Activated T-cell treated with anti-CD3 and anti-CD28 coated beads, Interleukin-2, amount 50 U/mL, for 24 hours (primary cell): ENCODE results near the gene LRIT2.
A peak's percentile ranks its signal among the peaks of the same experiment; 100 is the strongest.
"Not testable (repeated sequence)": the region's sequence is repeated elsewhere in the genome, so short reads cannot be mapped to it uniquely, and the experiment has no call there.

Experiments
- DNase-seq: peaks from one replicate; pipeline ENCODE4 v3.0.0-alpha.2; 2020
- H3K27ac Mint-ChIP-seq: 2 replicates; pipeline ENCODE4 v1.8.0; 2020; ENCODE audit warnings: mild to moderate bottlenecking, mixed read lengths
- H3K27me3 Mint-ChIP-seq: 2 replicates; pipeline ENCODE4 v1.8.0; 2020; ENCODE audit warnings: mixed read lengths
- H3K36me3 Mint-ChIP-seq: 2 replicates; pipeline ENCODE4 v1.8.0; 2020; ENCODE audit warnings: low read depth, mixed read lengths
- H3K4me1 Mint-ChIP-seq: 2 replicates; pipeline ENCODE4 v1.8.0; 2020; ENCODE audit warnings: low read depth, mixed read lengths
- H3K4me3 Mint-ChIP-seq: 2 replicates; pipeline ENCODE4 v1.8.0; 2020; ENCODE audit warnings: mild to moderate bottlenecking, moderate library complexity, mixed read lengths
- H3K9me3 Mint-ChIP-seq: 2 replicates; pipeline ENCODE4 v1.8.0; 2020; ENCODE audit warnings: mixed read lengths

The LRIT2 gene

DNA sequence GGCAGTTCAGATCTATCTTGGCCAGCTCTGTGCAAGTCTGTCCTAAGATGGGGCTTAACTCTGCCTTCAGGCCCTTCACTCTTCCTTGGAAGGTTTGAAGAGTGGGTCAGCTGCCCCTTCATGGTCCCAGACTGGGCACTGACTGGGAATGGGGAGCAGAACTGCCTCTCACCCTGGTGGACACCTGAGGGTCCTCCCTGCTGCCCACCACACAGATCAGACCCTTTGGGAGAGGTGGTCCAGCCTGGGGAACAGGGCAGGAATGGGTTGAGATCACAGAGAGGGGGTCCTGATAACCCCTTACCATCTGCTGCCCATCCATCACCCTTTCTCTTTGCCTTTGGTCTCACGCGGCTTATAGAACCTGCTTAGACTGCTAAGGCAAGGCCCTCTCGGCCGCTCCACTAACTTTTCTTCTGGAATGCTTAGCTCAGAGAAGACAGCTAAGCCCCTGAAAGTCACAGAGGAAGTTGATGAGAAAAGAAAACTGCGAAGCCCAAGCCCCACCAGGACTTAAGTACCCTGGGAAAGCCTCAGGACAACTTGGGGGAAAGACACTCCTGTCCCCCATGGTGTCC lies 31.4 kb downstream of the LRIT2 start:
- peak overlapping the region; percentile 53 for H3K4me3 Mint-ChIP-seq
- peaks cover 18% of the 10 kb centered on the region for H3K4me1 Mint-ChIP-seq
- no peaks in the 10 kb centered on the region for H3K9me3 Mint-ChIP-seq
- peaks cover 36% of the 10 kb centered on the region for H3K27me3 Mint-ChIP-seq
- H3K27ac Mint-ChIP-seq: no peak overlapping the region
- no peak for DNase-seq
- no peaks in the 10 kb centered on the region for H3K36me3 Mint-ChIP-seq

DNA sequence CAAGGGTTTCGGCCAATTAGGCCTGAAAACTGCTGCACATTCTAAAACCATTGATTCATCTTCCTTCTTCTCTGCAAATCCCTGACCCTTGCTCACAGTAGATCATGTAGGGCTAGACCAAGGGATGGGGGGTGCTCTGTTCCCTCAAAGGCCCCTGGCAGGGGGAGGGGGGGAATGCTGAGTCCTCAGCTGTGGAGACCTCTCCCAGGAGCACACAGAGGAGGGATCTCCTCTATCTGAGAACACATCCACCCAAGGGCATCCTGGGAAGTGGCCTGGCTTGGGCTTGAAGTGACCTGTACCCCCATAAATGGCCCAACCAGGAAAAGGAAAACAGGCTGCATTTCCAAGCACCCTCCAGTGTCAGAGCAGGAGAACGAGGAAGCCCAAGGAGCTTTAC lies 32.0 kb downstream of the LRIT2 start:
- DNase-seq: no peak
- no peak overlapping the region for H3K27ac Mint-ChIP-seq
- H3K4me3 Mint-ChIP-seq: no peak overlapping the region
- peaks cover 36% of the 10 kb centered on the region for H3K27me3 Mint-ChIP-seq
- H3K36me3 Mint-ChIP-seq: no peaks in the 10 kb centered on the region
- peaks cover 18% of the 10 kb centered on the region for H3K4me1 Mint-ChIP-seq
- H3K9me3 Mint-ChIP-seq: no peaks in the 10 kb centered on the region

DNA sequence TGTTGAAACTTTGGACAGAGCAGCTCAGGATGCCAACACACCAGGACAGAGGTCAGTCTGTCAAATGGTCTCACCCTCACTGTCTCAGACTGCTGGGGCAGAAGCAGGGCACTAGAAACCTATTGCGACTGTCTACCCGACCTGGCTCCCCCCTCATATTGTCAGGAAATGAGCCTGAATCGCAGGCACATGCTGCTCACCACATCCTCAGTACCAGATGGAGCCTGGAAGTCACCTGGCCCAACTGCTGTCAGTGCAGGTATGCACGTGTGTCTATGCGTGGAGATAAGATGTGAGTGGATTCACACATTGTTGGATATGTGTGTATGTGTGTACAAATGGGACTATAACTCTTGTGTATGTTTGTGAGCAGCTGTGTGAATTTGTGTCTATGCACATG lies 34.2 kb downstream of the LRIT2 start:
- Mint-ChIP-seq H3K4me3 (no peak overlapping the region), H3K27me3 (peaks cover 24% of the 10 kb centered on the region), H3K27ac (no peak overlapping the region), H3K9me3 (no peaks in the 10 kb centered on the region), H3K4me1 (peaks cover 18% of the 10 kb centered on the region), H3K36me3 (no peaks in the 10 kb centered on the region)
- DNase-seq: no peak

DNA sequence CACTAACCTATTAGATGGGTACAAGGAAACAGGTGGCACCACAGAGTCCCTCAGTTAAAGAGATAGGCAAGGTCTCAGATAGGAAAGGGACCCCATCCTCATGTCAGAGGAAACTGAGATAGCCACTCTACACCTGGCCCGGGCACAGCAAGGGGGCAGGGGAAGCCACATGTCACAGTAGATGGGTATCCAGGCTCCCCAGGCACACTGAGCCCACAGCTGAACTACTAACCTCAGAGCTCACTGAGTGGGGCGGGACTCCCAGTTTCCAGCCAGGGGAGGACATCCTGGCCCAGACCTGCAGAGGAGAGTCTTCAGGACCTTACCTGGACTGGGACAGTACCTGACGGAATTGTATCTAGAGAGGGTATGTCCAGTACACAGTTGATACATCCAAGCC lies 34.7 kb downstream of the LRIT2 start:
- H3K9me3 Mint-ChIP-seq: no peaks in the 10 kb centered on the region
- H3K4me1 Mint-ChIP-seq: peaks cover 18% of the 10 kb centered on the region
- no peak overlapping the region for H3K27ac Mint-ChIP-seq
- no peak for DNase-seq
- H3K36me3 Mint-ChIP-seq: no peaks in the 10 kb centered on the region
- peaks cover 20% of the 10 kb centered on the region for H3K27me3 Mint-ChIP-seq
- no peak overlapping the region for H3K4me3 Mint-ChIP-seq

DNA sequence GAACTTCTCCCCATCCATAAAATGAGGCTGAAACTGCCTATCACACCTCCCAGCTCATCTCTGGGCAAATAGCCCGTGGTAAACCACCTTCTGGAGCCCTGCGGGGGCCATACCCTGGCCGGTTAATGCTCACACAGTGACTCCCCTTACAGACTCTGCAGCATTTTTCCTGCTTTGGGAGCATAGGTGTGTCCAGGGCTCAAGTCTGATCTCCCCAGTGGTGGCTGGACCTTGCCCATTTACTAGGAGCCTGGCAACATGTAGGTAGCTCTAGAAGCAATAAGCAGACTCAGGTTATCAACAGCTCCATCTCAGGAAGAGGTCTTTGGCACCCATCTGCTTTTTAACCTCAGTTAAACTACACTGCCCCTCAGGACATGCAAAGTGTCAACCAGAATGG lies 36.5 kb downstream of the LRIT2 start:
- Mint-ChIP-seq H3K36me3 (no peaks in the 10 kb centered on the region), H3K27me3 (peaks cover 12% of the 10 kb centered on the region), H3K27ac (no peak overlapping the region), H3K4me1 (peaks cover 14% of the 10 kb centered on the region), H3K4me3 (no peak overlapping the region), H3K9me3 (no peaks in the 10 kb centered on the region)
- DNase-seq: no peak

DNA sequence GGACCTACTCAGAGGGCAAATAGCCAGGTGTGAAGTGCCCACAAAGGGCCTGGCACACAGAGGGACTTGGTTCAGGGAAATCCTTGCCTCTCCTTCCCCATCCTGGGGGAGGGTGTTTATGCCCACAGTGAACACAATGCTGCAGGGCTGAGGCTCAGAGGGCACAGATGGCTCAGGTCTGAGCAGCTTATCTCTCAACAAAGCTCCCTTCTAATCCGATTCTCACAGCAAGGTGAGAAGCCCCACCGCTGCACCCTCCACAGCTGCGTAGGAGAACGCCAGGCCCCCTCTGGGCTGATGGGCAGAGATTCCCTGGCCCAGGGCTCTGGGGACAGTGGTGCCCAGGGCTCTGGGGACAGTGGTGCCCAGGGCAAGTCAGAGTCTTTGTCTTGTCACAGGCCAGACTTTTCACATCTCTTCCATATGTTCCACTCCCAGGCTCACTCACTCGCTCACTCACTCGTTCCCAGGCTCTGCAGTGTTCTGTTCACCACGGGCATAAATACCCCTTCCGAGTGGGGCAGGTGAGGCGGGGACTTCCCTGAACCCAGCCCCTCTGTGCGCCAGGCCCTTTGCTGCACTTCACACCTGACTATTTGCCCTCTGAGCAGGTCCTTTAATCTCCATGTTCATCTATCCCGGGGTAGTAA lies 39.7 kb downstream of the LRIT2 start:
- Mint-ChIP-seq H3K4me3 (no peak overlapping the region), H3K4me1 (peaks cover 4% of the 10 kb centered on the region), H3K9me3 (no peaks in the 10 kb centered on the region), H3K36me3 (no peaks in the 10 kb centered on the region), H3K27me3 (no peaks in the 10 kb centered on the region), H3K27ac (no peak overlapping the region)
- no peak for DNase-seq

DNA sequence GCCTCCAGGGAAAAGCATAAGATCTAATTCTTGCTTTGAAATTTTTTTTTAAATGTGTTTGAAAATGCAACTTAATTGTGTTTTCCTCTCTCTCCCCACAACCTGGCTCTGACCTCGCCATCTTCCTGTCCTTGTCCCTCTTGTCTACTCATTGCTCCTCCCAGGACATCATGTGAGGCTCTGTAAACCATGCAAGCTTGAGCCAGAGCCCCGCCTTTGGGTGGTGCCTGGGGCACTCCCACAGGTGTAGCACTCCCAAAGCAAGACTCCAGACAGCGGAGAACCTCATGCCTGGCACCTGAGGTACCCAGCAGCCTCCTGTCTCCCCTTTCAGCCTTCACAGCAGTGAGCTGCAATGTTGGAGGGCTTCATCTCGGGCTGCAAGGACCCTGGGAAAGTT lies 40.8 kb downstream of the LRIT2 start:
- Mint-ChIP-seq H3K9me3 (no peaks in the 10 kb centered on the region), H3K27ac (no peak overlapping the region), H3K36me3 (no peaks in the 10 kb centered on the region), H3K4me1 (no peaks in the 10 kb centered on the region), H3K27me3 (no peaks in the 10 kb centered on the region), H3K4me3 (no peak overlapping the region)
- no peak for DNase-seq

DNA sequence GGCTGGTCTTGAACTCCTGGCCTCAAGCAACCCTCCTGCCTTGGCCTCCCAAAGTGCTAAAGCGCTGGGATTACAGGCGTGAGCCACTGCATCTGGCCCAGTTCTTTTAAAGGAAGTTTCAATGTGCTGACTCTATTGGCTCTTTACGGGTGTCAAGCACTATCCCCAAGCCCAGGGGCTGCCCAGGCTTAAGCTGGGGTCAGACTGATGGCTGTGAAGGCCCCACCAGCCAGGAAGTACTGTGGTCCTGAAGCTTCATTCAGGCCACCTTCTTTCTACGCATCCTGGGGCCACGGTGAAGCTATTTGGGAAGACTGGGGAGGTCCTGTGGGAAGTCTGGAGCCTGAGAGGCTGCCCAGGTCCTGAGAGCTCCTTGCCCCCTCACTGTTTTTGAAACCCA lies 43.7 kb downstream of the LRIT2 start:
- H3K4me3 Mint-ChIP-seq: no peak overlapping the region
- H3K36me3 Mint-ChIP-seq: no peaks in the 10 kb centered on the region
- no peaks in the 10 kb centered on the region for H3K4me1 Mint-ChIP-seq
- no peaks in the 10 kb centered on the region for H3K9me3 Mint-ChIP-seq
- H3K27ac Mint-ChIP-seq: no peak overlapping the region
- DNase-seq: no peak
- H3K27me3 Mint-ChIP-seq: no peaks in the 10 kb centered on the region

DNA sequence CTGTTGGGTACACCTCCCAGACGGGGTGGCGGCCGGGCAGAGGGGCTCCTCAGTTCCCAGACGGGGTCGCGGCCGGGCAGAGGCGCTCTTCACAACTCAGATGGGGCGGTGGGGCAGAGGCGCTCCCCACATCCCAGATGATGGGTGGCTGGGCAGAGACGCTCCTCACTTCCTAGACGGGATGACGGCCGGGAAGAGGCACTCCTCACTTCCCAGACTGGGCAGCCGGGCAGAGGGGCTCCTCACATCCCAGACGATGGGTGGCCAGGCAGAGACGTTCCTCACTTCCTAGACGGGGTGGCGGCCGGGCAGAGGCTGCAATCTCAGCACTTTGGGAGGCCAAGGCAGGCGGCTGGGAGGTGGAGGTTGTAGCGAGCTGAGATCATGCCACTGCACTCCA lies 45.0 kb downstream of the LRIT2 start:
- not testable (repeated sequence) for H3K27me3 Mint-ChIP-seq, H3K27ac Mint-ChIP-seq, H3K4me3 Mint-ChIP-seq, H3K4me1 Mint-ChIP-seq, DNase-seq, H3K9me3 Mint-ChIP-seq, H3K36me3 Mint-ChIP-seq

DNA sequence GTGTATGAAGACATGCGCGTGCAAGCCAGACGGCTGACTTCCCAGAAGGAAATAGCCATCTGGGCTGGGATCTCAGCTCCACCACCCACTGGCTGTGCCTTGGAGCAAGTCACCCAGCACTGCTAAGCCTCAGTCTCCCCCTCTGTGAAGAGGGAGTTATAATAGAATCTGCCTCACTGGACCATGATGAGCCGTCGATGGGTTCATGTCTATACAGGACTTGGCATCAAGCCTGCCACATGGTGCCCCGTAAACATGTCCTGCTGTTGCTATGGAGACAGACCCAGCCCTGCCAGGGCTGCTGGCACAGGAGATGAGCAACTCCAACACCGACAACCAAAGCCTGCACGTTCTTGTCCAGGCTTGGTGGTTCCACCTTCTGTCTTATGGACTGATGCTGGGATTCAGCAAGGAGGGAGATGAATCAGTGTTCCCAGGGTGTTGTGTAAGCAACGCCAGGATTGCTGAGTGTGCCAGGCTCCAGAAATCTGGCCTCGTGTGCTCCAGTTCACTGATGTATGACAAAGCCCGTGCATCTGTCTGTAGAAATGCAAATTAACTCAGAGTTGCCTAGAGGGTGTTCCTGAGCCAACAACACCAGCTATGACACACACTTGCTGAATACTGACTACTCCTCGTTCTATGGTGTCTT lies 46.2 kb downstream of the LRIT2 start:
- Mint-ChIP-seq H3K4me1 (no peaks in the 10 kb centered on the region), H3K9me3 (no peaks in the 10 kb centered on the region), H3K36me3 (no peaks in the 10 kb centered on the region), H3K27ac (no peak overlapping the region), H3K4me3 (no peak overlapping the region), H3K27me3 (no peaks in the 10 kb centered on the region)
- DNase-seq: no peak

DNA sequence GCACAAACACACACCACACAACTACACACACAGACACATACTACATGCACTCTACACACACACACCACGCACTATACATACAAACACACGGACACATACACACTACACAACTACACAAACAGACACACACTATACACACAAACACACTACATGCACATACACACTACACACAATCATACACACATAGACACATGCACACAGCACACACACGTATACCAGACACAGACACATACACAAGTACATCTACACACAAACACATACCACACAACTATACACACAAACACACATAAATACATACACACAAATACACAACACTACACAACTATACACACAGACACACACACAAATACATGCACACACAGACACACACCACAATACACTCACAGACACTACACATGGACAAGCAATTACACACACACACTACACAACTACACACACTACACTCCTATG lies 47.2 kb downstream of the LRIT2 start:
- no peaks in the 10 kb centered on the region for H3K9me3 Mint-ChIP-seq
- H3K4me3 Mint-ChIP-seq: no peak overlapping the region
- H3K4me1 Mint-ChIP-seq: no peaks in the 10 kb centered on the region
- H3K27me3 Mint-ChIP-seq: no peaks in the 10 kb centered on the region
- no peaks in the 10 kb centered on the region for H3K36me3 Mint-ChIP-seq
- no peak overlapping the region for H3K27ac Mint-ChIP-seq
- no peak for DNase-seq

DNA sequence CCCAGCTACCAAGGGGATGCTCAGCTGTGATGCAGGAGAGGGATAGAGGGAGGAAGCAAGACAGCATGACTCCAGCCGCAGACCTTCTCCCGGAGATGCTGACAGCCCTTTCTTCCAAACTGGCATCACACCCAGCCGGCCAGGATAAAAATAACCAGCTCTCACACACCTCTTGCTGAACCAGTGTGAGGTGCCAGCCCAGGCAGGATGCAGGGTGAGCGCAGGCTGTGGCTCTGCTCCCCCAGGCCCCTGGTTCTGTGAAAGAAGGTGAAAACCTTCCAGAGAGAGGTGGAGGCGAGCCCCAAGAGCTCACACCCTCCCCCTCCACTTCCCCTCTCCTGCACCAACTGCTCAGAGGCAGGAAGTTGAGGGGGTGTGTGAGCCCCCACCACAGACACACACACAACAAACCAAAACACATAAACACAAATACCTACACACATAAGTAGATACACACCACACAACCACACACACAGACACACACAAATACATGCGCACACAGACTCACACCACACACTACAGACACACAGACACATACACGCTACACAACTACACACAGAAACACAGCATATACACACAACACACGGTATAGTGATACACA lies 47.7 kb downstream of the LRIT2 start:
- peak; percentile 51 for DNase-seq
- H3K4me1 Mint-ChIP-seq: no peaks in the 10 kb centered on the region
- H3K9me3 Mint-ChIP-seq: no peaks in the 10 kb centered on the region
- no peaks in the 10 kb centered on the region for H3K36me3 Mint-ChIP-seq
- no peak overlapping the region for H3K4me3 Mint-ChIP-seq
- H3K27ac Mint-ChIP-seq: no peak overlapping the region
- H3K27me3 Mint-ChIP-seq: no peaks in the 10 kb centered on the region

DNA sequence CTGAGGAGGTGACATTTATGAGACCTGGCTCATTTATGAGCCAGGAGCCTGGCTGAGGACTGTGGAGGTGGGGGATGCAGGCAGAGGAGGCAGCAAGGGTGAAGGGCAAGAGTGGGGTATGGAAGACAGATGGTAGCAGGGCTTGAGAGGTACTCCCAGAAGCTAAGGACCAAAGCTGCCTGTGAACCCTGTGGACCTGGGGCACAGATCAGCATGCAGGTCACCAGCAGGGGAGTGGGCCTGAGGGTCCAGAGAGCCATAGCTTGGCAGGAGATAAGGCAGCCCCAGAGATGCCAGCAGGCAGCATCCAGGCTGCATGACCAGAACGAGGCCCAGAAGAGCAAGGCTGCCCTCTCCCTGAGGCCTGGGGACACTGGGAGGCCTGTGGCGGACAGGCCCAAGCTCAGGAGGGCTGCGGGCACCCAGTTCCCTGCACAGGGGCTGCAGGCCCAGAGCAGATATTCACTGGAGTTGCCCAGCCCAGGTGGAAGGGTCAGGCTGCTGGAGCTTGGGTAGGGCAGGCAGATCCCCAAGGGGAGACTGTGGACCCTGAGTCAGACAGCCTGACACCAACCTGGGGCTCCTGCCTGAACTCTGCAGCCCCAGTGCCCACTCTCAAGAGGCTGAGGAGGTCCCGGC lies 48.4 kb downstream of the LRIT2 start:
- Mint-ChIP-seq H3K9me3 (no peaks in the 10 kb centered on the region), H3K27ac (peak overlapping the region; percentile 83), H3K4me1 (no peaks in the 10 kb centered on the region), H3K36me3 (no peaks in the 10 kb centered on the region), H3K27me3 (no peaks in the 10 kb centered on the region), H3K4me3 (no peak overlapping the region)
- no peak for DNase-seq

DNA sequence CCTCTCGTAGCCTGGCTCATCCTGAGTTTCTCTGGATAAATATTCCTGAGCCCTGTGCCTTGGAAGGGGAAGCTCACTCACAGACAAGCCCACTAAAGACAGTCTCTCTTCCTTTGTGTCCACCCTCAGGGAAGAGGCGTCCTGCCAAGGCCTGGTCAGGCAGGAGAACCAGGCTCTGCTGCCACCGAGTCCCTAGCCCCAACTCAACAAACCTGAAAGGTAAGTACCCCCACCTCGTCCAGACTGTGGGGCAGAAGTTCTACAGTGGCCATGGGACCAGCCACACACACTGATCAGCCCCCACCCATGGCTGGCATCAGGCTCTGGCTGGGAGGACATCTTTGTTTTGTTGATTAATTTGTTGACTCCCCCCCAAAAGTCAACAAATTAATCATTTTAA lies 49.0 kb downstream of the LRIT2 start:
- Mint-ChIP-seq H3K36me3 (no peaks in the 10 kb centered on the region), H3K9me3 (no peaks in the 10 kb centered on the region), H3K27me3 (no peaks in the 10 kb centered on the region), H3K27ac (no peak overlapping the region), H3K4me3 (no peak overlapping the region), H3K4me1 (no peaks in the 10 kb centered on the region)
- DNase-seq: no peak

DNA sequence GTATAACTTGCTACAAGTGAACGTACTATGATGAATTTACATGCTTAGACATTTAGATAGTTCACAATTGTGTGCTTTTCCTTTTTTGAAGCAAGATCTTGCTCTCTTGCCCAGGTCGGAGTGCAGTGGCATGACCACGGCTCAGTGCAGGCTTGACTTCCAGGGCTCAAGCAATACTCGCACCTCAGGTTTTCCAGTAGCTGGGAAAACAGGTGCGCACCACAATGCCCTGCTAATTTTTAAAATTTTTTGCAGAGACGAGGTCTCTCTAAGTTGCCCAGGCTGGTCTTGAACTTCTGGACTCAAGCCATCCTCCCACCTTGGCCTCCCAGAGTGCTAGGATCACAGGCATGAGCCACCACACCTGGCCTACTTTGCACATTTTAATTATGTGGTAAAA lies 49.9 kb downstream of the LRIT2 start:
- no peak for DNase-seq
- Mint-ChIP-seq H3K27me3 (no peaks in the 10 kb centered on the region), H3K36me3 (no peaks in the 10 kb centered on the region), H3K4me3 (no peak overlapping the region), H3K9me3 (no peaks in the 10 kb centered on the region), H3K27ac (no peak overlapping the region), H3K4me1 (no peaks in the 10 kb centered on the region)
